ENCODE results near the gene DIRAS3.
A peak's percentile ranks its signal among the peaks of the same experiment; 100 is the strongest.
"Not testable (repeated sequence)": the region's sequence is repeated elsewhere in the genome, so short reads cannot be mapped to it uniquely, and the experiment has no call there.

Gene DIRAS3

GRCh38 chr1:68078647-68079046 is 28.2 kb upstream of the DIRAS3 start:
- no peak overlapping the region for H3K4me3 ChIP-seq (ENCODE audit: low read depth, low read length)
- DNase-seq (ENCODE audit: low read depth), result no peak
- no peak for TF ChIP-seq CTCF (conservative IDR thresholded peaks at IDR 0.05; ENCODE audit: low read depth, low read length)

- no peak overlapping the region for H3K4me3 ChIP-seq (ENCODE audit: low read depth, low read length)
- no peak for DNase-seq (ENCODE audit: low read depth)
- TF ChIP-seq CTCF (conservative IDR thresholded peaks at IDR 0.05; ENCODE audit: low read depth, low read length), result no peak
Measured at GRCh38 chr1:68074472-68074871, 24.0 kb upstream of the DIRAS3 start.

DNA sequence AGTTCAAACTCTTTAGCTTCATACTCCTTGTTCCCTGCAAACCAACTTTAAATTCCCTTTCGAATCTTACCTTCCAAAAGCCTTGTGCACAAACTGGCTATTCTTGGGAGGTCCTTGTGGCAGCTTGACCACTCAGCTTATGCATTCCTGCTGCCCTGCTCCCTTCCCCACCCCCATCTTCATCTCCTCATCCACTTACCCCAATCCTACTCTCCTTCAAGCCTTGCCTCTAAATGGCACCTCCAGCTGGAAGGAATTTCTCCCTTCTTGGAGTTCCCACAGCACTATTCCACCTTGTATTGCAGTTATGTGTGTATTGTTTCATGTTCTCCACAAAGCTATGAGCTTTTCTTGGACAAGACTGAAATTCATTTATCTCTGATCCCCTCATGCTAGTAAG is 15.3 kb upstream of the DIRAS3 start:
- no peak for DNase-seq (ENCODE audit: low read depth)
- no peak for TF ChIP-seq CTCF (conservative IDR thresholded peaks at IDR 0.05; ENCODE audit: low read depth, low read length)
- H3K4me3 ChIP-seq (ENCODE audit: low read depth, low read length), result no peak overlapping the region

GRCh38 chr1:68058053-68058452 is 7.6 kb upstream of the DIRAS3 start:
- not testable (repeated sequence) for H3K4me3 ChIP-seq (ENCODE audit: low read depth, low read length); DNase-seq (ENCODE audit: low read depth)

- DNase-seq (ENCODE audit: low read depth), result no peak
- peak; percentile 20 for TF ChIP-seq CTCF (conservative IDR thresholded peaks at IDR 0.05; ENCODE audit: low read depth, low read length)
- no peak overlapping the region for H3K4me3 ChIP-seq (ENCODE audit: low read depth, low read length)
Measured at GRCh38 chr1:68057564-68057963, 7.1 kb upstream of the DIRAS3 start.

GRCh38 chr1:68057050-68057449 is 6.6 kb upstream of the DIRAS3 start:
- no peak for DNase-seq (ENCODE audit: low read depth)
- TF ChIP-seq CTCF (conservative IDR thresholded peaks at IDR 0.05; ENCODE audit: low read depth, low read length), result no peak
- H3K4me3 ChIP-seq (ENCODE audit: low read depth, low read length), result no peak overlapping the region

DNA sequence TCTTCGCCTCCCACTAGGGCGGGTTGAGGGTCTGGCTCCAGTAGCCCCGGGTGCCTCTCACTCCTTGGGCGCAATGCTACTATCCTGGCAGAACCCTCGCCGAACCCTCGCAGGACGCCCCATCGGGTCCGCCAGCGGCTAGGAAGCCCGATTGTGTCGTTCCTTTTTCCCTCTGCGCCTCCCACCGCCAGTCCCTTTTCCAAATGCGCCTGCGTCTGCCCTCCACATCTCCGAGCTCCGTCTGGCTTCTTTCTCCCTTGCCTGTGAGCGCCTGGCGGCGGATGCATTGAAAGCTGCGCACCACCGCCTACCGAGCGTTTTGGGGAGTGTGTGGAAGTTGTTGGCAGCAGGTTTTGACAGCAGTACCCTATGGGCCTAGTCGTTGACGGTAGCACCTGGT is 1.0 kb upstream of the DIRAS3 start:
- DNase-seq (ENCODE audit: low read depth), result peak; percentile 83
- TF ChIP-seq CTCF (conservative IDR thresholded peaks at IDR 0.05; ENCODE audit: low read depth, low read length), result peak; percentile 80
- H3K4me3 ChIP-seq (ENCODE audit: low read depth, low read length), result peak overlapping the region; percentile 60

GRCh38 chr1:68047659-68048026 is 2.8 kb downstream of the DIRAS3 start:
- no peak for DNase-seq (ENCODE audit: low read depth)
- no peak for TF ChIP-seq CTCF (conservative IDR thresholded peaks at IDR 0.05; ENCODE audit: low read depth, low read length)
- no peak overlapping the region for H3K4me3 ChIP-seq (ENCODE audit: low read depth, low read length)
